Measurements from ENCODE around the gene RHBDL3.
"Not testable (repeated sequence)": the region's sequence is repeated elsewhere in the genome, so short reads cannot be mapped to it uniquely, and the experiment has no call there.

The RHBDL3 gene

GRCh38 chr17:32330147-32330546, 64.5 kb downstream of the RHBDL3 start:
- no peak for DNase-seq

GRCh38 chr17:32331243-32332040, 65.8 kb downstream of the RHBDL3 start:
- DNase-seq: no peak

- no peak for DNase-seq
Observed at GRCh38 chr17:32333187-32333586, 67.6 kb downstream of the RHBDL3 start.

GRCh38 chr17:32335046-32335445, 69.4 kb downstream of the RHBDL3 start:
- no peak for DNase-seq

- DNase-seq: no peak
Observed at GRCh38 chr17:32335687-32336086, 70.1 kb downstream of the RHBDL3 start.

GRCh38 chr17:32341141-32341856, 75.7 kb downstream of the RHBDL3 start:
- DNase-seq: peak; percentile 19 to 23

GRCh38 chr17:32341857-32342602, 76.4 kb downstream of the RHBDL3 start, which contains the start of gene C17orf75:
Gene C17orf75, minus strand, starts transcription at chr17:32342173. Its CDS starts 34 bp downstream, at chr17:32342139.
- peak; percentile 74 to 90 for DNase-seq

- DNase-seq: no peak
Observed at GRCh38 chr17:32342603-32343325, 77.1 kb downstream of the RHBDL3 start.

GRCh38 chr17:32345951-32346600, 80.4 kb downstream of the RHBDL3 start:
- no peak for DNase-seq

- DNase-seq: no peak
Observed at GRCh38 chr17:32348483-32348800, 82.8 kb downstream of the RHBDL3 start.

- DNase-seq: peak in 1 of 2 experiments; percentile 33
Observed at GRCh38 chr17:32349503-32349853, 83.8 kb downstream of the RHBDL3 start.

GRCh38 chr17:32349854-32350665, 84.4 kb downstream of the RHBDL3 start, which contains the start of gene ZNF207:
Gene ZNF207, plus strand, starts transcription at chr17:32350157. Its CDS starts 129 bp downstream, at chr17:32350286.
- peak; percentile 93 to 98 for DNase-seq

GRCh38 chr17:32350666-32351418, 85.2 kb downstream of the RHBDL3 start:
- peak; percentile 27 to 52 for DNase-seq

- not testable (repeated sequence) for DNase-seq
Observed at GRCh38 chr17:32352734-32353133, 87.1 kb downstream of the RHBDL3 start.

- no peak for DNase-seq
Observed at GRCh38 chr17:32355649-32356377, 90.2 kb downstream of the RHBDL3 start.

GRCh38 chr17:32356378-32356743, 90.7 kb downstream of the RHBDL3 start:
- no peak for DNase-seq

GRCh38 chr17:32356750-32357149, 91.1 kb downstream of the RHBDL3 start:
- DNase-seq: no peak

- DNase-seq: no peak
Observed at GRCh38 chr17:32357615-32358014, 92.0 kb downstream of the RHBDL3 start.

- DNase-seq: no peak
Observed at GRCh38 chr17:32361270-32361669, 95.6 kb downstream of the RHBDL3 start.

GRCh38 chr17:32370426-32370825, 104.8 kb downstream of the RHBDL3 start:
- DNase-seq: no peak
